GM19351 (cell line): ENCODE measurements around the gene DICER1.
"Not testable (repeated sequence)": the region's sequence is repeated elsewhere in the genome, so short reads cannot be mapped to it uniquely, and the experiment has no call there.

Source experiments
- ATAC-seq: cut with Tn5 transposase; IDR thresholded peaks from one replicate; pipeline ENCODE4 v1.9.1; 2021; ENCODE audit warnings: mild to moderate bottlenecking, moderate library complexity; ENCODE audit not compliant: unreplicated experiment

The DICER1 gene

GRCh38 chr14:95185033-95185766 is 27.9 kb upstream of the DICER1 start:
- no peak for ATAC-seq

- no peak for ATAC-seq
Measured at GRCh38 chr14:95184413-95184790, 27.1 kb upstream of the DICER1 start.

- no peak for ATAC-seq
Measured at GRCh38 chr14:95183532-95184412, 26.4 kb upstream of the DICER1 start.

- ATAC-seq, result no peak
Measured at GRCh38 chr14:95183082-95183481, 25.8 kb upstream of the DICER1 start.

- no peak for ATAC-seq
Measured at GRCh38 chr14:95182379-95182778, 25.1 kb upstream of the DICER1 start.

- no peak for ATAC-seq
Measured at GRCh38 chr14:95180966-95181741, 23.8 kb upstream of the DICER1 start.

GRCh38 chr14:95175670-95176069 is 18.3 kb upstream of the DICER1 start:
- not testable (repeated sequence) for ATAC-seq

- no peak for ATAC-seq
Measured at GRCh38 chr14:95174184-95174792, 17.0 kb upstream of the DICER1 start.

- ATAC-seq, result no peak
Measured at GRCh38 chr14:95173518-95173917, 16.2 kb upstream of the DICER1 start.

GRCh38 chr14:95167177-95167576 is 9.8 kb upstream of the DICER1 start:
- no peak for ATAC-seq

- no peak for ATAC-seq
Measured at GRCh38 chr14:95165517-95165916, 8.2 kb upstream of the DICER1 start.

GRCh38 chr14:95164506-95164905 is 7.2 kb upstream of the DICER1 start:
- no peak for ATAC-seq

GRCh38 chr14:95163666-95164065 is 6.3 kb upstream of the DICER1 start:
- ATAC-seq, result no peak

GRCh38 chr14:95163132-95163531 is 5.8 kb upstream of the DICER1 start:
- ATAC-seq, result no peak

- ATAC-seq, result no peak
Measured at GRCh38 chr14:95162641-95163040, 5.3 kb upstream of the DICER1 start.

- peak; percentile 23 for ATAC-seq
Measured at GRCh38 chr14:95157048-95157326, 342 bp downstream of the DICER1 start.

GRCh38 chr14:95156161-95157047 is 925 bp downstream of the DICER1 start:
- peak; percentile 27 for ATAC-seq

GRCh38 chr14:95155045-95155444 is 2.3 kb downstream of the DICER1 start:
- ATAC-seq, result no peak

- no peak for ATAC-seq
Measured at GRCh38 chr14:95153866-95154265, 3.5 kb downstream of the DICER1 start.

GRCh38 chr14:95151561-95151960 is 5.8 kb downstream of the DICER1 start:
- no peak for ATAC-seq
